H1 (cell line): ENCODE results near the gene BSN. TPM values are rescaled to one million over a fixed set of nuclear protein-coding genes. Genes with fewer than 3 reads are reported as not detected.
A peak's percentile ranks its signal among the peaks of the same experiment; 100 is the strongest.

ENCODE experiments used
- CTCF ChIA-PET: fragments of 300-600 bp; sonication (Branson Sonifier 250); formaldehyde crosslinking; loops from one replicate; lab custom pipeline; 2021; ENCODE audit not compliant: partially characterized antibody; lab: Charles Lee
- POLR2A ChIA-PET: fragments of 300-600 bp; sonication (Branson Sonifier 250); formaldehyde crosslinking; loops from one replicate; lab custom pipeline; 2021; ENCODE audit warnings: inconsistent platforms; ENCODE audit not compliant: partially characterized antibody; lab: Charles Lee
- DNase-seq, 2 experiments: peaks; one replicate each; pipeline versions ENCODE4 v3.0.0 to v3.0.0-alpha.2; 2010 to 2022; ENCODE audit warnings: low spot score in 2 of 2, low read depth in 1 of 2, mixed read lengths in 1 of 2
- FAIRE-seq: peaks from 2 replicates; lab custom pipeline; 2011; peaks lifted over from hg19 to GRCh38; lab: Jason Lieb, UNC
- H2AFZ ChIP-seq: 2 replicates; pipeline ENCODE4 v1.8.1; 2012; ENCODE audit warnings: low read length, inconsistent platforms
- H2AK5ac ChIP-seq: 2 replicates; pipeline ENCODE4 v1.6.1; 2013; ENCODE audit warnings: low read depth, low read length
- H2BK120ac ChIP-seq: replicated peaks from 2 replicates; pipeline ENCODE3; 2013; ENCODE audit warnings: low read depth, low read length, inconsistent platforms
- H2BK12ac ChIP-seq: 2 replicates; pipeline ENCODE4 v1.6.1; 2013; ENCODE audit warnings: low read depth, low read length
- H2BK15ac ChIP-seq: 2 replicates; pipeline ENCODE4 v1.6.1; 2013; ENCODE audit warnings: low read length
- H2BK20ac ChIP-seq: 2 replicates; pipeline ENCODE4 v1.6.1; 2013; ENCODE audit warnings: low read length
- H2BK5ac ChIP-seq: 2 replicates; pipeline ENCODE4 v1.6.1; 2013; ENCODE audit warnings: low read depth, low read length
- H3K14ac ChIP-seq: 2 replicates; pipeline ENCODE4 v1.6.1; 2013; ENCODE audit warnings: inconsistent platforms; ENCODE audit not compliant: insufficient read length
- H3K18ac ChIP-seq: 2 replicates; pipeline ENCODE4 v1.6.1; 2013; ENCODE audit warnings: low read length; ENCODE audit errors: extremely low read depth
- H3K23ac ChIP-seq: 2 replicates; pipeline ENCODE4 v1.6.1; 2013; ENCODE audit warnings: inconsistent platforms; ENCODE audit not compliant: insufficient read length
- H3K23me2 ChIP-seq: 2 replicates; pipeline ENCODE4 v1.6.1; 2013; ENCODE audit warnings: low read depth, low read length
- H3K27ac ChIP-seq: 2 replicates; pipeline ENCODE4 v1.6.1; 2011; ENCODE audit warnings: low read depth, low read length, inconsistent platforms
- H3K27me3 ChIP-seq, 4 experiments: replicated peaks in 1 of 4; 1 replicate in 1 of 4; 2 replicates in 3 of 4; pipeline versions ENCODE4 v1.6.1 to v1.8.1; 2011 to 2013; ENCODE audit warnings: low read length in 3 of 4, mild to moderate bottlenecking in 3 of 4, inconsistent platforms in 2 of 4, mixed read lengths in 2 of 4, moderate library complexity in 1 of 4; ENCODE audit not compliant: control insufficient read depth in 3 of 4, insufficient read depth in 3 of 4; ENCODE audit errors: extremely low read depth in 1 of 4
- H3K36me3 ChIP-seq, 4 experiments: 2 replicates each; pipeline versions ENCODE4 v1.6.1 to v1.8.1; 2011 to 2013; ENCODE audit warnings: mild to moderate bottlenecking in 4 of 4, low read length in 3 of 4, moderate library complexity in 2 of 4, control low read depth in 1 of 4, inconsistent platforms in 1 of 4; ENCODE audit not compliant: insufficient read depth in 4 of 4, control insufficient read depth in 2 of 4
- H3K4ac ChIP-seq: replicated peaks from 2 replicates; pipeline ENCODE3; 2013; ENCODE audit warnings: low read length, low read depth, mixed read lengths, inconsistent platforms; ENCODE audit not compliant: insufficient read length
- H3K4me1 ChIP-seq, 4 experiments: replicated peaks in 1 of 4; 1 replicate in 1 of 4; 2 replicates in 3 of 4; pipeline versions ENCODE4 v1.6.1 to v1.8.1; 2011 to 2013; ENCODE audit warnings: low read length in 3 of 4, inconsistent platforms in 2 of 4, mixed read lengths in 1 of 4; ENCODE audit not compliant: insufficient read depth in 4 of 4, control insufficient read depth in 3 of 4
- H3K4me2 ChIP-seq, 2 experiments: 2 replicates each; pipeline versions ENCODE4 v1.6.1 to v1.8.1; 2011 to 2013; ENCODE audit warnings: low read depth in 2 of 2, low read length in 2 of 2, control low read depth in 1 of 2, inconsistent platforms in 1 of 2, mild to moderate bottlenecking in 1 of 2; ENCODE audit not compliant: insufficient read depth in 1 of 2
- H3K4me3 ChIP-seq, 4 experiments: fragments of 200-600, 300-600 bp in 1 of 4; sonication (generic), shearing (Covaris generic), sonication (Bioruptor Twin) in 1 of 4; 2 replicates each; pipeline versions ENCODE4 v1.5.1 to v1.8.1; 2011 to 2016; ENCODE audit warnings: low read length in 4 of 4, low read depth in 3 of 4, control low read depth in 2 of 4, inconsistent platforms in 2 of 4, mild to moderate bottlenecking in 2 of 4, mixed read lengths in 1 of 4, moderate library complexity in 1 of 4; ENCODE audit not compliant: insufficient read depth in 2 of 4; ENCODE audit errors: extremely low read depth in 1 of 4
- H3K56ac ChIP-seq: replicated peaks from 2 replicates; pipeline ENCODE3; 2013; ENCODE audit warnings: low read depth, mild to moderate bottlenecking, mixed read lengths, low read length, inconsistent platforms; ENCODE audit not compliant: insufficient read length
- H3K79me1 ChIP-seq: 2 replicates; pipeline ENCODE4 v1.6.1; 2013; ENCODE audit warnings: low read depth, low read length, control low read depth
- H3K79me2 ChIP-seq, 2 experiments: 2 replicates each; pipeline versions ENCODE4 v1.6.1 to v1.8.1; 2012 to 2013; ENCODE audit warnings: low read length in 2 of 2, mild to moderate bottlenecking in 2 of 2, inconsistent platforms in 1 of 2; ENCODE audit not compliant: insufficient read depth in 2 of 2, control insufficient read depth in 1 of 2
- H3K9ac ChIP-seq, 4 experiments: replicated peaks in 1 of 4; 1 replicate in 1 of 4; 2 replicates in 3 of 4; pipeline versions ENCODE4 v1.6.1 to v1.8.1; 2011 to 2013; ENCODE audit warnings: low read depth in 3 of 4, low read length in 3 of 4, control low read depth in 2 of 4, mild to moderate bottlenecking in 2 of 4, moderate library complexity in 2 of 4, inconsistent platforms in 1 of 4; ENCODE audit errors: extremely low read depth in 1 of 4
- H3K9me3 ChIP-seq, 2 experiments: 2 replicates each; pipeline versions ENCODE4 v1.6.1 to v1.8.1; 2012 to 2013; ENCODE audit warnings: mild to moderate bottlenecking in 2 of 2, moderate library complexity in 2 of 2, control low read depth in 1 of 2, inconsistent platforms in 1 of 2, low read depth in 1 of 2, low read length in 1 of 2, mixed read lengths in 1 of 2; ENCODE audit not compliant: insufficient read depth in 2 of 2
- H4K20me1 ChIP-seq, 2 experiments: replicated peaks in 1 of 2; 2 replicates each; pipeline versions ENCODE3 to v1.8.1; 2011 to 2013; ENCODE audit warnings: inconsistent platforms in 2 of 2, low read length in 2 of 2, mild to moderate bottlenecking in 1 of 2; ENCODE audit not compliant: insufficient read depth in 2 of 2, control insufficient read depth in 1 of 2
- H4K5ac ChIP-seq: 2 replicates; pipeline ENCODE4 v1.6.1; 2013; ENCODE audit warnings: low read length, low read depth, mixed read lengths, inconsistent platforms; ENCODE audit not compliant: insufficient read length
- H4K8ac ChIP-seq: 2 replicates; pipeline ENCODE4 v1.8.0; 2013; ENCODE audit warnings: mild to moderate bottlenecking, moderate library complexity, low read length, inconsistent platforms; ENCODE audit not compliant: insufficient read depth; ENCODE audit errors: extremely low read depth
- H4K91ac ChIP-seq: replicated peaks from 2 replicates; pipeline ENCODE3; 2013; ENCODE audit warnings: low read length, mixed read lengths, inconsistent platforms; ENCODE audit not compliant: insufficient read length
- BACH1 ChIP-seq: IDR thresholded peaks from 2 replicates; pipeline ENCODE4 v1.6.1; 2012; ENCODE audit warnings: low read length, improper control_type of control experiment
- BRCA1 ChIP-seq: IDR thresholded peaks from 2 replicates; pipeline ENCODE4 v1.6.1; 2012; ENCODE audit warnings: low read depth, low read length, improper control_type of control experiment
- CBX5 ChIP-seq: fragments of 300-800, 300-1000 bp; sonication (generic); IDR thresholded peaks from 2 replicates; pipeline ENCODE4 v1.7.1; 2016; ENCODE audit warnings: antibody characterized with exemption, low read length, low read depth
- CTBP2 ChIP-seq: IDR thresholded peaks from 2 replicates; pipeline ENCODE4 v1.7.0; 2011; ENCODE audit warnings: borderline replicate concordance, mild to moderate bottlenecking, moderate library complexity, mixed read lengths, low read length; ENCODE audit not compliant: insufficient read depth, insufficient read length
- POLR2A ChIP-seq, 2 experiments: IDR thresholded peaks; 1 replicate in 1 of 2; 2 replicates in 1 of 2; pipeline ENCODE4 v1.6.1; 2011; ENCODE audit warnings: low read depth in 2 of 2, low read length in 2 of 2, mild to moderate bottlenecking in 2 of 2; ENCODE audit errors: control extremely low read depth in 1 of 2
- RFX5 ChIP-seq: IDR thresholded peaks from 2 replicates; pipeline ENCODE4 v1.6.1; 2011; ENCODE audit warnings: low read depth, low read length, improper control_type of control experiment, borderline replicate concordance
- SAP30 ChIP-seq: fragments of 300-600 bp; sonication (generic); IDR thresholded peaks from 2 replicates; pipeline ENCODE4 v1.7.1; 2012; ENCODE audit warnings: low read length, moderate library complexity, mild to moderate bottlenecking, inconsistent platforms; ENCODE audit not compliant: insufficient read depth, insufficient replicate concordance
- TAF7 ChIP-seq: optimal IDR thresholded peaks from 2 replicates; pipeline ENCODE3; 2011; ENCODE audit warnings: low read depth, mild to moderate bottlenecking, inconsistent platforms, low read length, moderate library complexity, borderline replicate concordance
- TBP ChIP-seq: IDR thresholded peaks from 2 replicates; pipeline ENCODE4 v1.6.1; 2011; ENCODE audit warnings: low read depth, low read length, improper control_type of control experiment
- WGBS, 2 experiments: shearing (Covaris generic) in 1 of 2; methylation state at CpG; one replicate each; pipeline versions ENCODE4 v1.1.6 to v1.1.7; 2013 to 2015; ENCODE audit warnings: low lambda C conversion rate in 2 of 2, mixed read lengths in 2 of 2, inconsistent platforms in 1 of 2, low coverage in 1 of 2, missing lambda C conversion rate in 1 of 2; ENCODE audit not compliant: insufficient replicate concordance in 2 of 2, insufficient coverage in 1 of 2, insufficient read length in 1 of 2; ENCODE audit errors: extremely low coverage in 1 of 2, missing lambda C conversion rate in 1 of 2; 5-methylcytosine and 5-hydroxymethylcytosine counted together
- polyA plus RNA-seq, 7 experiments: library from polyadenylated mRNA; depleted of rRNA in 3 of 7; stranded (reverse) in 5 of 7; unstranded in 2 of 7; fragments of >200 nt in 5 of 7; fragments of 200-250 nt in 2 of 7; gene quantifications; 1 replicate in 5 of 7; 2 replicates in 1 of 7; 4 replicates in 1 of 7; pipeline versions ENCODE4 v1.2.1 to v1.2.3, GENCODE V29; 2011 to 2013; ENCODE audit warnings: missing spikeins in 2 of 7, mixed read lengths in 2 of 7
- total RNA-seq: library from RNA; stranded (reverse); fragmentation: NEBNext Ultra II Directional; extraction: Animal tissue kit (Norgen Biotek cat#: 25700); gene quantifications from 2 replicates; pipeline ENCODE4 v1.2.1, GENCODE V29; 2021

The BSN gene
- total and polyA plus RNA-seq, 2 of the 8 experiments (the other 6 are each of a cell fraction or from before 2014, with no cell fraction given): 0.60 to 3.0 TPM

- Histone ChIP-seq H2BK20ac (no peak overlapping the region), H3K14ac (no peak overlapping the region), H3K27me3 (no peaks in the 10 kb centered on the region), H3K4me2 (no peak overlapping the region), H3K4ac (no peak overlapping the region), H2BK120ac (no peak overlapping the region), H3K79me1 (peaks cover 14% of the 10 kb centered on the region), H2AFZ (no peak overlapping the region), H2AK5ac (no peak overlapping the region), H4K20me1 (peaks cover 0 to 10% of the 10 kb centered on the region in 2 experiments), H3K27ac (peak overlapping the region; percentile 31; the same call in 1 of the 2 replicates), H2BK5ac (0 out of 2 replicates have a peak overlapping the region, but pooled peaks have one; percentile 71), H3K9me3 (no peaks in the 10 kb centered on the region), H3K4me3 (no peak overlapping the region), H3K23ac (no peak overlapping the region), H4K5ac (no peak overlapping the region), H4K8ac (no peak overlapping the region), H3K4me1 (peaks cover 0 to 2% (median 0%) of the 10 kb centered on the region in 4 experiments; a peak in 3 of 7 replicates), H2BK15ac (no peak overlapping the region), H2BK12ac (no peak overlapping the region), H3K79me2 (peaks cover 0 to 33% of the 10 kb centered on the region in 2 experiments; a peak in 2 of 4 replicates), H3K9ac (no peak overlapping the region), H3K23me2 (no peaks in the 10 kb centered on the region), H3K36me3 (peaks cover 0 to 19% (median 2%) of the 10 kb centered on the region in 4 experiments; a peak in 3 of 8 replicates), H3K56ac (no peak overlapping the region), H3K18ac (no peak overlapping the region), H4K91ac (no peak overlapping the region)
- CTCF ChIA-PET: interaction anchor here (0.7 to 6.9 kb wide), 6 partner anchors 12 to 75 kb away, joined by 3 to 25 read pairs (median 5); no protein-coding TSS in a partner anchor
- POLR2A ChIA-PET: no interaction called here
- no peak for FAIRE-seq
- DNase-seq: no peak
- 92% methylated on average over 5 of the region's 5 CpGs; no CpG with 5 or more reads in 1 of the 2 experiments for WGBS, 2 experiments
- TF ChIP-seq TAF7 (no peak), RFX5 (no peak), BRCA1 (no peak), CBX5 (no peak), TBP (no peak), CTBP2 (no peak), BACH1 (no peak), SAP30 (no peak), POLR2A (IDR thresholded peaks at IDR 0.05; ENCODE audit: control extremely low read depth in 1 of 2, low read depth in 2 of 2, low read length in 2 of 2) (no peak)
Measured at GRCh38 chr3:49523756-49524747, 30.2 kb upstream of the BSN start.
